ENCODE measurements around the gene UQCRFS1. TPM values are rescaled to one million over a fixed set of nuclear protein-coding genes. Genes with fewer than 3 reads are reported as not detected.

UQCRFS1 gene
- total and polyA plus RNA-seq, 4 donors = 11.7 to 35.0 (median 18.8) TPM

- no peak overlapping the region for H3K27ac ChIP-seq (ENCODE audit: low read depth in 1 of 2, low read length in 1 of 2)
- DNase-seq (no peak), ATAC-seq (ENCODE audit: insufficient read depth, low FRiP score) (no peak)
- no peak overlapping the region for H3K4me3 ChIP-seq
- TF ChIP-seq CTCF (IDR thresholded peaks at IDR 0.05; ENCODE audit: control extremely low read depth, extremely low read depth) = no peak
- H3K4me1 ChIP-seq (ENCODE audit: control insufficient read depth in 5 of 5, insufficient read depth in 5 of 5, low read length in 5 of 5) = peaks cover 0 to 4% (median 0%) of the 10 kb centered on the region in 5 donors
- H3K27me3 ChIP-seq (ENCODE audit: control insufficient read depth in 3 of 3, insufficient read depth in 3 of 3, low read length in 2 of 3) = peaks cover 0 to 11% (median 0%) of the 10 kb centered on the region in 3 donors
- no peak overlapping the region for H3K9ac ChIP-seq (ENCODE audit: insufficient read depth in 1 of 2, low read length in 2 of 2)
- H3K9me3 ChIP-seq (ENCODE audit: control insufficient read depth in 4 of 4, insufficient read depth in 3 of 4, low read length in 3 of 4) = peaks cover 0 to 2% (median 0%) of the 10 kb centered on the region in 4 donors
- 73 to 75% methylated on average over 7 of the region's 7 CpGs for WGBS, 2 donors
- H3K36me3 ChIP-seq (ENCODE audit: control insufficient read depth in 4 of 4, insufficient read depth in 4 of 4, low read length in 4 of 4) = no peaks in the 10 kb centered on the region
These were observed 4.7 kb upstream of the UQCRFS1 start for GRCh38 chr19:29217616-29218015.

- DNase-seq (no peak), ATAC-seq (ENCODE audit: insufficient read depth, low FRiP score) (no peak)
- peaks cover 0 to 11% (median 0%) of the 10 kb centered on the region in 3 donors for H3K27me3 ChIP-seq (ENCODE audit: control insufficient read depth in 3 of 3, insufficient read depth in 3 of 3, low read length in 2 of 3)
- H3K36me3 ChIP-seq (ENCODE audit: control insufficient read depth in 4 of 4, insufficient read depth in 4 of 4, low read length in 4 of 4) = peaks cover 0 to 4% (median 1%) of the 10 kb centered on the region in 4 donors
- H3K9me3 ChIP-seq (ENCODE audit: control insufficient read depth in 4 of 4, insufficient read depth in 3 of 4, low read length in 3 of 4) = peaks cover 0 to 2% (median 0%) of the 10 kb centered on the region in 4 donors
- TF ChIP-seq CTCF (IDR thresholded peaks at IDR 0.05; ENCODE audit: control extremely low read depth, extremely low read depth) = no peak
- WGBS, 2 donors = 75 to 80% methylated on average over 4 of the region's 4 CpGs
- H3K9ac ChIP-seq (ENCODE audit: insufficient read depth in 1 of 2, low read length in 2 of 2) = no peak overlapping the region
- H3K27ac ChIP-seq (ENCODE audit: low read depth in 1 of 2, low read length in 1 of 2) = no peak overlapping the region
- H3K4me3 ChIP-seq = no peak overlapping the region
- H3K4me1 ChIP-seq (ENCODE audit: control insufficient read depth in 5 of 5, insufficient read depth in 5 of 5, low read length in 5 of 5) = peaks cover 0 to 10% (median 4%) of the 10 kb centered on the region in 5 donors
These were observed 3.1 kb upstream of the UQCRFS1 start for GRCh38 chr19:29216021-29216420.

- Histone ChIP-seq H3K4me1 (ENCODE audit: control insufficient read depth in 5 of 5, insufficient read depth in 5 of 5, low read length in 5 of 5) (peaks cover 0 to 10% (median 4%) of the 10 kb centered on the region in 5 donors), H3K36me3 (ENCODE audit: control insufficient read depth in 4 of 4, insufficient read depth in 4 of 4, low read length in 4 of 4) (peaks cover 0 to 4% (median 1%) of the 10 kb centered on the region in 4 donors), H3K27ac (ENCODE audit: low read depth in 1 of 2, low read length in 1 of 2) (no peak overlapping the region), H3K9ac (ENCODE audit: insufficient read depth in 1 of 2, low read length in 2 of 2) (no peak overlapping the region), H3K27me3 (ENCODE audit: control insufficient read depth in 3 of 3, insufficient read depth in 3 of 3, low read length in 2 of 3) (peaks cover 0 to 8% (median 0%) of the 10 kb centered on the region in 3 donors), H3K9me3 (ENCODE audit: control insufficient read depth in 4 of 4, insufficient read depth in 3 of 4, low read length in 3 of 4) (peaks cover 0 to 2% (median 0%) of the 10 kb centered on the region in 4 donors), H3K4me3 (no peak overlapping the region)
- DNase-seq (no peak), ATAC-seq (ENCODE audit: insufficient read depth, low FRiP score) (no peak)
- no peak for TF ChIP-seq CTCF (IDR thresholded peaks at IDR 0.05; ENCODE audit: control extremely low read depth, extremely low read depth)
- 87 to 91% methylated on average over 7 of the region's 7 CpGs for WGBS, 2 donors
These were observed 2.4 kb upstream of the UQCRFS1 start for GRCh38 chr19:29215322-29215845.
